H9 (cell line): ENCODE data around the gene ZNHIT2. TPM values are rescaled to one million over a fixed set of nuclear protein-coding genes. Genes with fewer than 3 reads are reported as not detected.
A peak's percentile ranks its signal among the peaks of the same experiment; 100 is the strongest.

ENCODE experiments used
- DNase-seq: peaks from one replicate; pipeline ENCODE4 v3.0.0-alpha.2; 2017
- H2AFZ ChIP-seq: one replicate; pipeline ENCODE4 v1.6.1; 2013; ENCODE audit warnings: mild to moderate bottlenecking, low read length, control low read depth, moderate library complexity
- H2AK5ac ChIP-seq: 2 replicates; pipeline ENCODE4 v1.6.1; 2013; ENCODE audit warnings: low read length, control low read depth, mixed read lengths; ENCODE audit not compliant: insufficient read length
- H2BK120ac ChIP-seq: one replicate; pipeline ENCODE4 v1.6.1; 2013; ENCODE audit warnings: low read depth, mild to moderate bottlenecking, low read length, control low read depth, inconsistent platforms; ENCODE audit not compliant: poor library complexity, severe bottlenecking
- H2BK12ac ChIP-seq: 2 replicates; pipeline ENCODE4 v1.6.1; 2013; ENCODE audit warnings: low read length, control low read depth, mixed read lengths, low read depth; ENCODE audit not compliant: insufficient read length
- H2BK15ac ChIP-seq: 2 replicates; pipeline ENCODE4 v1.6.1; 2013; ENCODE audit warnings: low read depth, low read length, control low read depth
- H2BK20ac ChIP-seq: one replicate; pipeline ENCODE4 v1.6.1; 2013; ENCODE audit warnings: low read depth, mild to moderate bottlenecking, low read length, control low read depth, inconsistent platforms; ENCODE audit not compliant: poor library complexity, severe bottlenecking
- H2BK5ac ChIP-seq: 2 replicates; pipeline ENCODE4 v1.6.1; 2013; ENCODE audit warnings: low read length, control low read depth, mixed read lengths; ENCODE audit not compliant: insufficient read length
- H3K14ac ChIP-seq: 2 replicates; pipeline ENCODE4 v1.6.1; 2013; ENCODE audit warnings: low read length, control low read depth; ENCODE audit not compliant: insufficient read depth
- H3K18ac ChIP-seq: 2 replicates; pipeline ENCODE4 v1.6.1; 2013; ENCODE audit warnings: low read depth, mild to moderate bottlenecking, mixed read lengths, low read length, control low read depth; ENCODE audit not compliant: insufficient read length
- H3K23ac ChIP-seq: 2 replicates; pipeline ENCODE4 v1.6.1; 2013; ENCODE audit warnings: low read length, control low read depth, mixed read lengths, low read depth; ENCODE audit not compliant: insufficient read length
- H3K23me2 ChIP-seq: 2 replicates; pipeline ENCODE4 v1.6.1; 2013; ENCODE audit warnings: low read depth, mild to moderate bottlenecking, mixed read lengths, low read length, control low read depth; ENCODE audit not compliant: insufficient read length, poor library complexity, severe bottlenecking
- H3K27ac ChIP-seq: 2 replicates; pipeline ENCODE4 v1.5.1; 2013; ENCODE audit warnings: low read length, control low read depth, mixed read lengths, low read depth; ENCODE audit not compliant: insufficient read length
- H3K27me3 ChIP-seq: 2 replicates; pipeline ENCODE4 v1.6.1; 2013; ENCODE audit warnings: low read length, control low read depth, inconsistent platforms; ENCODE audit not compliant: insufficient read depth
- H3K4ac ChIP-seq: 2 replicates; pipeline ENCODE4 v1.6.1; 2013; ENCODE audit warnings: low read depth, mild to moderate bottlenecking, control low read depth, inconsistent platforms, low read length, moderate library complexity
- H3K4me1 ChIP-seq: 2 replicates; pipeline ENCODE4 v1.6.1; 2013; ENCODE audit warnings: low read length, control low read depth, inconsistent platforms; ENCODE audit not compliant: insufficient read depth
- H3K4me2 ChIP-seq: 2 replicates; pipeline ENCODE4 v1.6.1; 2013; ENCODE audit warnings: low read length, control low read depth, mixed read lengths; ENCODE audit not compliant: insufficient read length, insufficient read depth
- H3K56ac ChIP-seq: 2 replicates; pipeline ENCODE4 v1.6.1; 2013; ENCODE audit warnings: low read depth, mild to moderate bottlenecking, mixed read lengths, low read length, control low read depth; ENCODE audit not compliant: insufficient read length
- H3K79me1 ChIP-seq: 2 replicates; pipeline ENCODE4 v1.6.1; 2013; ENCODE audit warnings: low read depth, mild to moderate bottlenecking, moderate library complexity, low read length, control low read depth, inconsistent platforms; ENCODE audit not compliant: insufficient read depth, poor library complexity, severe bottlenecking
- H3K79me2 ChIP-seq: 2 replicates; pipeline ENCODE4 v1.6.1; 2013; ENCODE audit warnings: low read length, control low read depth, inconsistent platforms; ENCODE audit not compliant: insufficient read depth
- H3K9ac ChIP-seq: 2 replicates; pipeline ENCODE4 v1.6.1; 2013; ENCODE audit warnings: low read length, control low read depth, mixed read lengths; ENCODE audit not compliant: insufficient read length; ENCODE audit errors: extremely low read depth
- H3K9me3 ChIP-seq: one replicate; pipeline ENCODE4 v1.6.1; 2013; ENCODE audit warnings: low read depth, low read length, inconsistent platforms; ENCODE audit not compliant: control insufficient read depth
- H3T11ph ChIP-seq: one replicate; pipeline ENCODE4 v1.6.1; 2013; ENCODE audit warnings: mild to moderate bottlenecking, low read length, control low read depth, inconsistent platforms
- H4K20me1 ChIP-seq: one replicate; pipeline ENCODE4 v1.6.1; 2013; ENCODE audit not compliant: control insufficient read depth, insufficient read length, insufficient read depth
- H4K5ac ChIP-seq: 2 replicates; pipeline ENCODE4 v1.6.1; 2013; ENCODE audit warnings: low read depth, mild to moderate bottlenecking, mixed read lengths, low read length, control low read depth; ENCODE audit not compliant: insufficient read length
- H4K8ac ChIP-seq: replicated peaks from 2 replicates; pipeline ENCODE4 v1.6.1; 2013; ENCODE audit warnings: low read length, control low read depth, mixed read lengths, low read depth; ENCODE audit not compliant: insufficient read length
- H4K91ac ChIP-seq: 2 replicates; pipeline ENCODE4 v1.6.1; 2013; ENCODE audit warnings: low read depth, mild to moderate bottlenecking, moderate library complexity, mixed read lengths, low read length, control low read depth; ENCODE audit not compliant: insufficient read length
- H3K27ac Mint-ChIP-seq, 3 experiments: 2 replicates in 2 of 3; 3 replicates in 1 of 3; pipeline ENCODE4 v1.8.0; 2020 to 2021; ENCODE audit warnings: mixed read lengths in 3 of 3, mild to moderate bottlenecking in 1 of 3, moderate library complexity in 1 of 3
- H3K27me3 Mint-ChIP-seq: 2 replicates; pipeline ENCODE4 v1.8.0; 2021; ENCODE audit warnings: low read depth, mild to moderate bottlenecking, moderate library complexity, mixed read lengths
- H3K36me3 Mint-ChIP-seq, 3 experiments: 2 replicates in 2 of 3; 3 replicates in 1 of 3; pipeline ENCODE4 v1.8.0; 2020 to 2021; ENCODE audit warnings: low read depth in 3 of 3, mixed read lengths in 3 of 3; ENCODE audit not compliant: insufficient read depth in 1 of 3
- H3K4me1 Mint-ChIP-seq, 2 experiments: 2 replicates each; pipeline ENCODE4 v1.8.0; 2020; ENCODE audit warnings: mixed read lengths in 2 of 2
- H3K4me3 Mint-ChIP-seq, 2 experiments: 2 replicates in 1 of 2; 3 replicates in 1 of 2; pipeline ENCODE4 v1.8.0; 2020 to 2021; ENCODE audit warnings: mild to moderate bottlenecking in 2 of 2, mixed read lengths in 2 of 2, moderate library complexity in 1 of 2
- H3K9me3 Mint-ChIP-seq, 2 experiments: 2 replicates in 1 of 2; 3 replicates in 1 of 2; pipeline ENCODE4 v1.8.0; 2020; ENCODE audit warnings: mild to moderate bottlenecking in 2 of 2, mixed read lengths in 2 of 2, moderate library complexity in 1 of 2
- CTCF ChIP-seq: fragments of 200-600 bp; sonication (generic); conservative IDR thresholded peaks from 3 replicates; pipeline ENCODE4 v1.8.0; 2021; ENCODE audit warnings: antibody characterized with exemption, mild to moderate bottlenecking
- WGBS: extraction: QIAGEN DNeasy Blood & Tissue Kit; methylation state at CpG from one replicate; pipeline ENCODE4 v1.1.7; 2013; ENCODE audit warnings: missing lambda C conversion rate, low lambda C conversion rate, mixed read lengths; ENCODE audit not compliant: insufficient read length; ENCODE audit errors: extremely low coverage; 5-methylcytosine and 5-hydroxymethylcytosine counted together
- total RNA-seq: library from RNA; stranded (reverse); gene quantifications from 2 replicates; pipeline ENCODE4 v1.2.1, GENCODE V29; 2021

ZNHIT2 gene
- total RNA-seq, 1 experiment from 2014 or later = 18.3 TPM

- no peak overlapping the region for H2BK15ac ChIP-seq
- peak overlapping the region in 2 of 3 experiments; percentile 23 to 49; a peak in 3 of 7 replicates for H3K27ac Mint-ChIP-seq
- no peak overlapping the region; the same call in 1 of the 2 replicates for H3K14ac ChIP-seq
- peak overlapping the region; percentile 82 to 99 for H3K4me3 Mint-ChIP-seq
- H3K27me3 Mint-ChIP-seq = no peaks in the 10 kb centered on the region
- H3K9ac ChIP-seq = no peak overlapping the region
- peaks cover 2 to 28% (median 17%) of the 10 kb centered on the region in 3 experiments; a peak in 6 of 7 replicates for H3K36me3 Mint-ChIP-seq
- peaks cover 13% of the 10 kb centered on the region for H3K23me2 ChIP-seq
- H3K9me3 ChIP-seq = no peaks in the 10 kb centered on the region
- no peaks in the 10 kb centered on the region for H3K79me1 ChIP-seq
- no peak overlapping the region for H2AK5ac ChIP-seq
- no peak overlapping the region for H3K18ac ChIP-seq
- no peak overlapping the region for H2BK5ac ChIP-seq
- no peak overlapping the region for H3K56ac ChIP-seq
- DNase-seq = no peak
- no peak overlapping the region for H4K8ac ChIP-seq
- no peaks in the 10 kb centered on the region for H4K20me1 ChIP-seq
- H2BK120ac ChIP-seq = no peak overlapping the region
- no peaks in the 10 kb centered on the region for H3K27me3 ChIP-seq
- H3K79me2 ChIP-seq = no peaks in the 10 kb centered on the region
- no peak overlapping the region for H3T11ph ChIP-seq
- H3K23ac ChIP-seq = no peak overlapping the region
- H2AFZ ChIP-seq = no peak overlapping the region
- TF ChIP-seq CTCF = no peak
- no peak overlapping the region for H2BK12ac ChIP-seq
- peak overlapping the region; percentile 56 for H3K4me2 ChIP-seq
- WGBS = no CpG with 5 or more reads among the region's 31 CpGs
- H4K5ac ChIP-seq = no peak overlapping the region
- peaks cover 15 to 19% of the 10 kb centered on the region in 2 experiments for H3K4me1 Mint-ChIP-seq
- H4K91ac ChIP-seq = no peak overlapping the region
- H3K9me3 Mint-ChIP-seq = no peaks in the 10 kb centered on the region
- no peak overlapping the region for H3K27ac ChIP-seq
- H3K4me1 ChIP-seq = no peaks in the 10 kb centered on the region
- no peak overlapping the region for H3K4ac ChIP-seq
- no peak overlapping the region for H2BK20ac ChIP-seq
Observed at GRCh38 chr11:65111159-65111743, 6.2 kb downstream of the ZNHIT2 start.
